SK-N-SH treated with all-trans-retinoic acid at 6 μM for 48 hours (cell line): ENCODE measurements around the gene OR7C1.
"Not testable (repeated sequence)": the region's sequence is repeated elsewhere in the genome, so short reads cannot be mapped to it uniquely, and the experiment has no call there.

Source experiments
- ATAC-seq: fragments of 200-7000 bp; cut with Tn5 transposase; 3 replicates; pipeline ENCODE4 v1.9.1; 2020; ENCODE audit warnings: mild to moderate bottlenecking, moderate library complexity
- ARNTL ChIP-seq: fragments of 450-650 bp; formaldehyde crosslinking; IDR thresholded peaks from 2 replicates; pipeline ENCODE4 v1.5.0; 2020; ENCODE audit warnings: low read depth, mild to moderate bottlenecking, moderate library complexity, borderline replicate concordance
- BACH2 ChIP-seq: fragments of 250-450 bp; sonication (Bioruptor Pico); IDR thresholded peaks from 2 replicates; pipeline ENCODE4 v1.9.0; 2021; ENCODE audit warnings: mild to moderate bottlenecking, borderline replicate concordance
- CSDC2 ChIP-seq: fragments of 250-450 bp; sonication (Bioruptor Pico); IDR thresholded peaks from 2 replicates; pipeline ENCODE4 v1.5.0; 2020; ENCODE audit warnings: mild to moderate bottlenecking, moderate library complexity
- CSRNP3 ChIP-seq: fragments of 250-450 bp; sonication (Bioruptor Pico); IDR thresholded peaks from 2 replicates; pipeline ENCODE4 v1.5.1; 2021; ENCODE audit warnings: mild to moderate bottlenecking, moderate library complexity
- ESRRG ChIP-seq: fragments of 250-450 bp; sonication (Bioruptor Pico); IDR thresholded peaks from 2 replicates; pipeline ENCODE4 v1.6.1; 2021; ENCODE audit warnings: mild to moderate bottlenecking
- GLIS3 ChIP-seq: fragments of 250-450 bp; sonication (Bioruptor Pico); IDR thresholded peaks from 2 replicates; pipeline ENCODE4 v1.5.0; 2020; ENCODE audit warnings: mild to moderate bottlenecking, moderate library complexity
- ISL1 ChIP-seq: fragments of 250-450 bp; sonication (Bioruptor Pico); IDR thresholded peaks from 2 replicates; pipeline ENCODE4 v2.1.2; 2022; ENCODE audit warnings: mild to moderate bottlenecking, moderate library complexity
- OSR1 ChIP-seq: fragments of 250-450 bp; sonication (Bioruptor Pico); IDR thresholded peaks from 2 replicates; pipeline ENCODE4 v1.8.0; 2022; ENCODE audit warnings: moderate library complexity, mild to moderate bottlenecking, inconsistent platforms
- POU6F1 ChIP-seq: fragments of 250-450 bp; sonication (Bioruptor Pico); IDR thresholded peaks from 2 replicates; pipeline ENCODE4 v1.8.0; 2021; ENCODE audit warnings: low read depth, mild to moderate bottlenecking, moderate library complexity, borderline replicate concordance
- PPARA ChIP-seq: fragments of 250-450 bp; sonication (Bioruptor Pico); IDR thresholded peaks from 2 replicates; pipeline ENCODE4 v1.5.0; 2020; ENCODE audit warnings: mild to moderate bottlenecking, borderline replicate concordance
- RARB ChIP-seq: fragments of 250-450 bp; sonication (Bioruptor Pico); IDR thresholded peaks from 2 replicates; pipeline ENCODE4 v1.8.0; 2021; ENCODE audit warnings: mild to moderate bottlenecking, moderate library complexity
- SNAI2 ChIP-seq: fragments of 250-450 bp; sonication (Bioruptor Pico); IDR thresholded peaks from 2 replicates; pipeline ENCODE4 v1.5.0; 2020; ENCODE audit warnings: mild to moderate bottlenecking, moderate library complexity
- TCF4 ChIP-seq: fragments of 250-450 bp; sonication (Bioruptor Pico); IDR thresholded peaks from 2 replicates; pipeline ENCODE4 v1.8.0; 2021; ENCODE audit warnings: mild to moderate bottlenecking, moderate library complexity, borderline replicate concordance
- TOX ChIP-seq: fragments of 250-450 bp; sonication (Bioruptor Pico); IDR thresholded peaks from 2 replicates; pipeline ENCODE4 v1.8.0; 2021; ENCODE audit warnings: mild to moderate bottlenecking, moderate library complexity, borderline replicate concordance
- TSHZ2 ChIP-seq: fragments of 250-450 bp; sonication (Bioruptor Pico); IDR thresholded peaks from 2 replicates; pipeline ENCODE4 v1.5.0; 2020; ENCODE audit warnings: mild to moderate bottlenecking, moderate library complexity
- ZC3H10 ChIP-seq: fragments of 250-450 bp; sonication (Bioruptor Pico); IDR thresholded peaks from 2 replicates; pipeline ENCODE4 v1.5.1; 2021; ENCODE audit warnings: mild to moderate bottlenecking, moderate library complexity
- ZFP3 ChIP-seq: fragments of 250-450 bp; sonication (Bioruptor Pico); IDR thresholded peaks from 2 replicates; pipeline ENCODE4 v1.5.0; 2020; ENCODE audit warnings: mild to moderate bottlenecking, moderate library complexity
- ZFP30 ChIP-seq: fragments of 450-650 bp; formaldehyde crosslinking; IDR thresholded peaks from 2 replicates; pipeline ENCODE4 v1.5.0; 2022; ENCODE audit warnings: mild to moderate bottlenecking, moderate library complexity
- ZNF565 ChIP-seq: fragments of 450-650 bp; formaldehyde crosslinking; conservative IDR thresholded peaks from 2 replicates; pipeline ENCODE4 v1.5.0; 2020; ENCODE audit warnings: low read depth, mild to moderate bottlenecking, moderate library complexity
- ZNF70 ChIP-seq: fragments of 450-650 bp; formaldehyde crosslinking; IDR thresholded peaks from 2 replicates; pipeline ENCODE4 v1.5.0; 2020; ENCODE audit warnings: mild to moderate bottlenecking, moderate library complexity

OR7C1 gene

GRCh38 chr19:14767466-14767971 is 67.5 kb downstream of the OR7C1 start:
- TF ChIP-seq TSHZ2 (no peak), TCF4 (CRISPR knock-in tag) (no peak), GLIS3 (no peak), ARNTL (no peak), ZFP30 (CRISPR knock-in tag) (no peak), PPARA (CRISPR knock-in tag) (no peak), SNAI2 (CRISPR knock-in tag) (no peak), ZNF70 (CRISPR knock-in tag) (no peak), TOX (no peak), ZC3H10 (no peak), ESRRG (CRISPR knock-in tag) (no peak), ISL1 (CRISPR knock-in tag) (no peak), ZFP3 (no peak), BACH2 (CRISPR knock-in tag) (no peak), CSRNP3 (CRISPR knock-in tag) (no peak), OSR1 (CRISPR knock-in tag) (no peak), CSDC2 (no peak), RARB (CRISPR knock-in tag) (no peak), ZNF565 (no peak)
- ATAC-seq, result no peak

- not testable (repeated sequence) for ATAC-seq
These were observed 69.1 kb downstream of the OR7C1 start for GRCh38 chr19:14765841-14766240.

- not testable (repeated sequence) for ATAC-seq
These were observed 69.6 kb downstream of the OR7C1 start for GRCh38 chr19:14765403-14765802.

- TF ChIP-seq ARNTL (no peak), ISL1 (CRISPR knock-in tag) (no peak), CSRNP3 (CRISPR knock-in tag) (no peak), BACH2 (CRISPR knock-in tag) (no peak), POU6F1 (CRISPR knock-in tag) (no peak), TSHZ2 (no peak), ZNF565 (no peak), CSDC2 (no peak), ZFP30 (CRISPR knock-in tag) (no peak), RARB (CRISPR knock-in tag) (no peak), SNAI2 (CRISPR knock-in tag) (no peak), ZFP3 (no peak), OSR1 (CRISPR knock-in tag) (no peak), PPARA (CRISPR knock-in tag) (no peak), ESRRG (CRISPR knock-in tag) (no peak), TOX (no peak)
- no peak; the same call in 2 of the 3 replicates for ATAC-seq
These were observed 70.6 kb downstream of the OR7C1 start for GRCh38 chr19:14764401-14764800.
